HG03520 (cell line): Measurements from ENCODE around the gene COPS2.

Experiments
- ATAC-seq: cut with Tn5 transposase; IDR thresholded peaks from one replicate; pipeline ENCODE4 v1.9.1; 2021; ENCODE audit warnings: mild to moderate bottlenecking, moderate library complexity; ENCODE audit not compliant: unreplicated experiment

The COPS2 gene

DNA sequence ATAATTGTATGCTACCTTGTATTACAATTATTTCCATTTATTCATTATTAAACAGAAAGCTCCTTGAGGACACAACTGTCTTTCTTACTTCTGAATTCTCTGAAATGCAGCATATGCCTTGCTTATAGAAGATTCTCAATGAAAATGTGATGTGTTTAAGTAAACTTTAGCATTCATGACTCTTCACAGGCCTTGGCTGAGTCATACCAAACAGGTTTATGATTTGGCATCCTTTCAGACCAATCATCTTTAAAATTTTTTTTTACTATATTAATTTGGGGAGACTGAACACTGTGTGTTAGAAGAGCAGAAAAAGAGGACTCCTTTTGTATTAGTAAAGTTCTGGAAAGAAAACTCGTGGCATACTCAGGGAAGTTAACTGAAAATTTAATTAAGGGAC lies 8.3 kb upstream of the COPS2 start:
- ATAC-seq, result no peak

DNA sequence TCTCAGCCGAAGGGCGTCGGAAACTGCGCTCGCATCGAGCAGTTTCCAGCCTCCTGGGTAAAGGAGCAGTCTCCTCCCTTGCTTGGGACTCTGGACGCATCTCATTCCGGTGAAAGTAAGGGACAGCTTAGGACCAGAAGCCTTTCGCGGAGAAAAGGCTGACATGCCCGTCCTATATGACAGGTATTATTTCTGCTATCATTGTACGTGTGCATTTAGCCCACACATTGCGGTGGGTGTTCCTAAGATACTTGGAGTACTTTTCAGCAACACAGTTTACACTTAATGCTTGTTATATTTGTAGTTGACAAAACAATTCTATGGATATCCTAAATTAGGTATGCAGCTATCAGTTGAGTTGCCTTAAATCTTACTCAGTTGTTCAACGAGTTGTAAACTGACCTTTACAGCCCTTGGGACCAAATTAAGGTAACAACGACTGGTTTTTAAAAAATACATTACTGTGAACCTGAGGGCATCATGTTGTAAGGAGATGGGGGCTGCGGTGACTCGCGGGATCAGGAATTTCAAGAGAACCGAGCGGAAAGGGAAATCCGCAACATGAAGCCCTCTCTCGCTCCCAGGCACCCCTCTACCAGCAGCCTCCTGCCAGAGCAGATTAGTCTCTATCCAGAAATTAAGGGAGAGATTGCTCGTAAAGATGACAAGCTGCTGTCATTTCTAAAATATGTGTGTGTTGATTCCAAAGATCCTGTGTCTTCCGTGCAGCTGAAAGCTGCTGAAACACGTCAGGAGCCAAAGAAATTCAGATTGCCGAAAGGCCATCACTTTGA lies 632 bp upstream of the COPS2 start:
- no peak for ATAC-seq

GRCh38 chr15:49154799-49155109 lies 645 bp downstream of the COPS2 start:
- ATAC-seq, result peak; percentile 3

- no peak for ATAC-seq
These were observed 1.0 kb downstream of the COPS2 start for GRCh38 chr15:49154359-49154758.

- no peak for ATAC-seq
These were observed 2.7 kb downstream of the COPS2 start for GRCh38 chr15:49152552-49153312.

DNA sequence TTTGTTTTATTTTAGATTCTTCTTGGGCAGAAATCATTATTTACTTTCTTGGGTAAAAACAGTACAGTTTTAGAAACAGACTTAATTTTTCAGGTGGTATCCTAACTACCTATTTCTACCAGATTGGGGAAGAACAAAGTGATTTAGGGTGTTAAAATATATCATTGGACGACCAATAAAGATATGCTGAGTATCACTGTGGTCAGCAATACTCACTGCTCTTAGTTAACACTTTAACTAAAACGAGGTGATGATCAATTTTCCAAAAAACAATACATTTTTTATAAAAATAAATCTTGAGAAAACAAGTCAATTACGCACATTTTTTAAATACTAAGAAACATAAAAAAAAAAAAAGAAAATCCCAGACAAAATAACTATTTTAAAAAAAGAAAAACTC lies 3.6 kb downstream of the COPS2 start:
- ATAC-seq, result no peak

GRCh38 chr15:49148727-49149126 lies 6.7 kb downstream of the COPS2 start:
- ATAC-seq, result no peak

- ATAC-seq, result no peak
These were observed 7.1 kb downstream of the COPS2 start for GRCh38 chr15:49148298-49148697.

- no peak for ATAC-seq
These were observed 9.5 kb downstream of the COPS2 start for GRCh38 chr15:49145651-49146609.

DNA sequence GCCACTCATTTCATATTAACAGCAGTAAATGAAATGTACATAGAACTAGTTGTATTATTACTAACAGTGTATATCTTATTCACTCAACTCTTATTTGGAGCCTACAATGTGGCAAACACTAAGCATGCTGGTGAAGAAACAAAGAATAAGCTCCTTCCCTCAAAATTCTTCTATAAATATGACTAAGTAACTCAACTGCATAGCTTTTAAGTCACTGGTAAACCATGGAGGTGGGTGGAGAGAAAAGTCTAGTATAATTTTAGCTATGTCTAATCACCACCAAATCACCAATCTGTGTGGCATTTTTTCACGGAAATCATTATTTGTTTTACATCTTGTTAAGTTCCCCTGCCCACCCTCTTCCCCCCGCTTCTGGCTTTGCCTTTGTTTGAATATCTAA lies 17.5 kb downstream of the COPS2 start:
- no peak for ATAC-seq

GRCh38 chr15:49135911-49136310 lies 19.5 kb downstream of the COPS2 start:
- no peak for ATAC-seq

DNA sequence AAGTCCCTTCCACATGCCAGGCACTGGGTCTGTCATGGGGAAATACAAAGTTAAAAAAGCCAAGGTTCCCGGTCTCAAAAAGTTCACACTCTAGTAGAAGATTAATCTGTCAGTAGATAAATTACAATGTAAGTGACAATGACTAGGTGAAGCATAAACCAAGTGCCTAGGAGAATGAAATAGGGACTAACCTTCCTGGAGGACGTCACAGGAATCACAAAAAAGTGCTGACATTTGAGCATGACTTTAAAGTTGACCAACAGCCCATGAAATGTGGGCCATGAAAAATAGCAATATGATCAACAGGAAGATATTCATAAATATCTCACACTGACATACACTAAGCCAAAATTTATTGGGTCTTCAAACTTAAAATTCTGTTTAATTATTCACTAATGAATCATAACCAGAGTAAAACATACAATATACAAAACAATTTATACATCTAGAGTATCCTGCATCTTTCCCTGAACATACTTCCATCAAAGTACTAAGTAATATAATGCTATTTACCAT lies 20.0 kb downstream of the COPS2 start:
- ATAC-seq, result no peak

DNA sequence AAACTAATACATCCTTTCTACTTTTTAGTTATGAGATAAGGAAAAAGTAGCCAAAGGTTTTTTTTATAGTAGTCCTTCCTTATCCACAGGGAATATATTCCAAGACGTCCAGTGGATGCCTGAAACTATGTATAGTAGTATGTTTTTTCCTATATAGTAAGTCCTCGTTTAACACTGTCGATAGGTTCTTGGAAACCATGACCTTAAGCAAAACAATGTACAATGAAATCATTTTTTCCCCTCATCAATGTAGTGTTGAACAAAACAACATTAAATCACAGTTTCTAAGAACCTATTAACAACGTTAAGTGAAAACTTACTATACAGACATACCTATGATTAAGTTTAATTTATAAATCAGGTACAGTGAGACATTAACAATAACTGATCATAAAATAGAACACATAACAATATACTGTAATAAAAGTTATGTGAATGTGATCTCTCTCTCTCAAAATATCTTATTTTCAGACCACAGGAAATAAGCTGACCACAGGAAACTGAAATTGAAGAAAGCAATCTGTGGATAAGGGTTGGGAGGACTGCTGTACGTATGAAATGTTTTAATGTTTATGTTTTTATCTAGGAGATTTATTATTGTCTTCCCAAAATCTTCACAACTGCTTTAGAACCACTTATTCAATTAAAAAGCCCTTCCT lies 20.6 kb downstream of the COPS2 start:
- ATAC-seq, result no peak

GRCh38 chr15:49131403-49131802 lies 24.0 kb downstream of the COPS2 start:
- no peak for ATAC-seq

DNA sequence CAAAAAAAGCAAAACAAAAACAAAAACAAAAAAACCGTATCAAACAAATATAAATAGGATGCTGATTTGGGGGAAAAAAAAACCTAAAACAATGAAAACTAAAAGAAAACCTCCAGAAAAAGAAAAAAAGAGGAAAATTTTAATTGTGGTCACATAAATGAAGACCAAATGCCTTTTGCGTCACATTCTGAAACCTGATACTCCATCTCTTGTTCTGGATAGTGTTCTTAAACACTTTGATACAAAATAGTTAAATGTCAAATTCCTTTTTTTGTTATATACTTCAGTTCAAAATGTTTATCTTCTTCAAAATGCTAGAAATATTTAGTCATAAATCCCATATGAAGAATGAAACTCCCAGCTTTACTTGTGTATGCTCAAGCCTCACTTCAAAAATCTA lies 31.0 kb downstream of the COPS2 start:
- no peak for ATAC-seq

DNA sequence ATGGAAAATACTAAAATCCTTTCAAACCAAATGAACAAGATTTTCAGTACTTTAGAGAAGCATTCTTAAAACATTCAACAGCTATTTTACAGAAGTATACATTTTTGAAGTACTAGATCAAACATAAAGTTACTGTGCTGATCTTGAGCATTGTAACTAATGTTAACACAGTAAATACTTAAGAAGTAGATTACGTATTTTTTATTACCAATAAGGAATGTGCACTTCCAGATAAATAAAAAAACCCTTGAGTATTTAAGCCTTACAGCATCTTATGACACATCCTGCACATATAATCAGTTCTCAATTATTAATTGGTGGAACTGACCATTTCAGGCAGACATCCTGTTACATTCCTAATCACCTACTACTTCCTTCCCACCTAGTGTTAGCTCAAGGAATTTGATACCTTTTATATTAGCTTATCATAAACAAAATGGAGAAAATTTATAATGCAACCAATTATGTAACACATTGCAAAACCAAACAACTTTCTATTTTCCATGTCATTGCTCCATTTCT lies 32.8 kb downstream of the COPS2 start:
- ATAC-seq, result no peak

DNA sequence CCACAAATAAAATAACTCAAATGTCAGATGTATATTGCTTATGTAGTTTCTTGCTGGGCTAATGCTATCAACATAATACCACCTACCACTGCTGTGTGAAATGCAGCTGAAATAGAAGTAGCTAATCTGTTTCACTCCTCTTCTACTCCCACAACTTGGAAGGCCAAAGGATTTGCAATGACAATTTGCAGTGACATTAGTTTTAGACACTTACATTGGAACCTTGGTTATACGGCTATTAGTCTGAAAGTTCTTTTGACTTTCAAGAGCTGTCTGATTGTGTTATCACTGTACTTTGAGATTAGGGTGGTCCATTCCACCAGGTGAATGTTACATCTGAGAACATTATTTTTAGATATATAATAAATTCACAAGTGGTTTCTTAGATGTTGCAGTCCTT lies 33.5 kb downstream of the COPS2 start:
- no peak for ATAC-seq

DNA sequence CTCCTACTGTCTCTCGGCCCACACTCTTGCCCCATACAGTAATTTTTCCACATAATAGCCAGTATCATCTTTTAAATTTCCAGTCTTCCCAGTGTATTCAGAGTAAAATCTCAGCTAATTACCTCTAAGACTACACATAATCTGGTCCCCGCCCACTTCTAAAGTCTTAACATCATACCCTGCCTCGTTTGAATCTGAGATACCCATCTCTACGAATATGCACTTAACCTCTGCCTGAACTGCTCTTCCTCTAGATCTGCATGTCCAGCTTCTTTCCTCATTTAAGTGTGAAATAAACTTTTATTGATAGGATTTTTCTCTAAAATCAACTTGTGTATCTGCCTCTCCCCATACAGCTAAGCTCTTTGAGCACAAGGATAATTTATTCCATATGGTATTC lies 34.6 kb downstream of the COPS2 start:
- no peak for ATAC-seq

- no peak for ATAC-seq
These were observed 39.1 kb downstream of the COPS2 start for GRCh38 chr15:49116108-49116857.

DNA sequence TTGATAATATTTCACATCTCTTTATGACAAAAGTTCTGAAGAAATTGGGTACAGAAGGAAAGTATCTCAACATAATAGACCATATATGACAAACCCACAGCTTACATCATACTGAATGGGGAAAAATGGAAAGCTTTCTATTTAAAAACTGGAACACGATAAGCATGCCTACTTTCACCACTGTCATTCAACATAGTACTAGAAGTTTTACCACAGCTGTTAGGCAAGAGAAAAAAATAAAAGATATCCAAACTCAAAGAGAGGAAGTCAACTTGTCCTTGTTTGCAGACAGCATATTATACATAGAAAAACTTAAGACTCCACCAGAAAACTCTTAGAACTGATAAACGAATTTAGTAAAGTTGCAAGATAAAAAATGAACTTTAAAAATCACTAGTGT lies 40.3 kb downstream of the COPS2 start:
- ATAC-seq, result no peak
